Loucy (cell line): ENCODE measurements around the gene CYP2R1.

ENCODE experiments used
- CTCF ChIP-seq: fragments of 200-600 bp; sonication (generic); conservative IDR thresholded peaks from 2 replicates; pipeline ENCODE4 v1.5.1; 2014; ENCODE audit warnings: mild to moderate bottlenecking, antibody characterized with exemption, low read length
- EZH2phosphoT487 ChIP-seq: fragments of 200-600 bp; IDR thresholded peaks from 2 replicates; pipeline ENCODE4 v1.6.1; 2018; ENCODE audit warnings: antibody characterized with exemption, mild to moderate bottlenecking, moderate library complexity, borderline replicate concordance

GRCh38 chr11:14852571-14853177 lies 39.4 kb downstream of the CYP2R1 start:
- TF ChIP-seq EZH2phosphoT487 (no peak), CTCF (no peak)
